ENCODE data around the gene C11orf24.

Gene C11orf24

DNA sequence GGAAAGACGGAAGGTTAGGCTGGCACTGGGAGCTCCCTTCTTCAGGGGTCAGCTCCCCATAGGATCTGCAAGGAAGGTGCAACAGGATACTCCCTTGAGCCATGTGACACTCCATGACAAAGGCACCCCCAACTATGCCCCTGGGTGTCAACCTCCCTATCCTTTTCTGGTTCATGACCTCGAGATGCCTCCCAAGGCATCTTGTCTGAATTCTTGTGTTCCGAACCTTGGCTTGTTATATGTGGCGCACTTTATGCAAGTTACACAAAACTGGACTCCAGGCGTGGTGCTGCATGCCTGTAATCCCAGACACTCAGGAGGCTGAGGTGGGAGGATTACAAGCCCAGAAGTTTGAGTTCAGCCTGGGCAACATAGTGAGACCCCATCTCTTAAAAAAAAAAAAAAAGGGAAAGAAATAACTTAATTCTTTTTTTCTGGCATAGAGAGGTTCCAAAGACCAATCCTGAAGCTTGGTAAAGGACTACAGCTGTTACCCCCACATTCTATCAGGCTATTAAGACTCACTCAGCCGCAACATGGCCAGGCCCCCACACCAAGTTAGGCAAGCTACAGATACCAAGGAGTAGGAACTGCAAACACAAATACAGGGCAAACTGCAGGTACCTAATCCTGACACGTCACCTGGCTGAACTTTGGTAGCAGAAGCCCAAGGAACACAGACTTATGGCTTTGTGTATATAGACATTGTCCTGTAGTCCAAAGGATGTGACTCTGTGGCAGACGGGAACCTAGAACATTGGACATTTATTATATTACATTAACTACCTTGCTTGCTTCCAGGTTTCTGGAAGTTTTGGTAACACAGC is 1.4 kb downstream of the C11orf24 start:
- DNase-seq, result no peak

DNA sequence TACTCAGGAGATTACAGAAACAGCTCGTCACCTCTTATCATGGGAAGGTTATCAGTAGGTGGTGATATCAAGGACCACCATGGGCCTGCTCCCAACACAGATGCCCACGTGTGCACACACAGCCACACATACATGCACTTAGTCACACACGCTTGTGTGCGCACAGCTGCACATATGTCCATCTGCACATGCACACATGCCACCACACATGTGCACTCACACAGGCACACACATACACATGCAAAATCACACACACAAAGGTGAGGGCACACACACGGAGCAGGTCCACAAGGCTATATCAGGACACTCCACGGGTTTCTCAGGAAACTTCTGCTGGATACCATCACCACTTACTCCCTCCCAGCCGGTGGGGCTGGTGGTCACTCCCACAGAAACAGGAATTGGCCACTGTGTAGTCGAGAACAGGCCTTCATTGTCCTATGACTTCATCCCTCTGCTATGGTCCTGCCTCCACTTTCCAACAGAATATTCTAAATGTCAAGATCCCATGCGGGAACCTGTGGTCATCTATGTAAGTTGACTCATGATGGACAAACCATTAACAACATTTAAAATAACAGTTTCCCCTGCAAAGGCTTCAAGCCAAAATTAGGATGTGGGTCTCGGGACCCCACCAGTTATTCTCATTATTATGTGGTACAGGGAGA is 2.2 kb downstream of the C11orf24 start:
- DNase-seq, result peak; percentile 69

DNA sequence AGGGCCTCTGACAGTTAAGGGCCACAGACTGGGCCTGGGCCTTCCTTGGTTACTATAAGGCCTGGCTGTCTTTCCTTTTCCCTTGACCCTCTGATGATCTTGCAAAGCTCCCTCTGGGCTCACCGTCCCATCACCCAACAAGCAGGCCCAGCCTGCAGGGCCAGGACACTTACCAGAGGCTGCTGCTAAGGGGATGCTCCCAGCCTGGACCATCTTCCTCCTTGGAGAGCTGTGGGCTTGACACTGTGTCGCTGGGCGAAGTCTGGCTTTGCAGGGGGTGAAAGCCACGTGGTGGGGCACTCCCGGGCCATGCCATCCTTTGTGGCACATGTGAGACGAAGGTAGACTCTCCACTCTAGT is 3.9 kb downstream of the C11orf24 start:
- DNase-seq, result no peak

DNA sequence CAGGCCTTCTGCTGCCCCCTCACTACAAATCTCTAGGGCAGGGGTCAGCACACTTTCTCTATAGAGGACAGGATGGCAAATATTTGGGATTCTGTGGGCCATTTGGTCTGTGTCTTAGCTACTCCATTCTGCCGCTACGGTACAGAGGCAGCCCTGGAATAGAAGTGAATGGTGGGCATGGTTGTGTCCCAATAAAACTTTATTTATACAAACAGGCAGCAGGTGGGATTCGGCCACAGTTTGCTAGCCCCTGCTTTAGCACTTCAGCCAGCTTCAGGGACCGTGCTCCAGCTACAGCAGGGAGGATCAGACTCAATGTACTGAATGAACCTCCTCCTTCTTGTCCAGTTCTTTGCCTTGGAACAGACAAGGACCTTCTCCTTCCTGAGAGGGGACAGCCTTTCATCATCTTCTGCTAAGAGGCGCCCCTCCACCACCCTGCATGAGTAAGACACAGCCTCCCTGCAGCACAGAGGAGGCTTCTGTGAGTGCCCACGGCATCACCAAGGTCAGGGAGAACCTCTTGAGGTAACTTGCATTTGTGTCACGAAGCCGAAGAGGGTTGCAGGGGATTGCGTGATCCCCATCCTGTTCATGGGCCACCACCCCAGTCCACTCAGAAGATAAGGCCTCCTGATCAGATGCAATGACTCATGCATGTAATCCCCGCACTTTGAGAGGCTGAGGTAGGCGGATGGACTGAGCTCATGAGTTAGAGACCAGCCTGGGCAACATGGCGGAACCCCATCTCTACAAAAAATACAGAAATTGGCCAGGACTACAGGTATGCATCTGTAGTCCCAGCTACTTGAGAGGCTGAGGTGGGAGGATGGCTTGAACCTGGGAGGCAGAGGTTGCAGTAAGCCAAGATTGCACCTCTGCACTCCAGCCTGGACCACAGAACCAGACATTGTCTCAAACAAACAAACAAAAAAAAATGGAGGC is 4.6 kb downstream of the C11orf24 start:
- DNase-seq, result no peak

DNA sequence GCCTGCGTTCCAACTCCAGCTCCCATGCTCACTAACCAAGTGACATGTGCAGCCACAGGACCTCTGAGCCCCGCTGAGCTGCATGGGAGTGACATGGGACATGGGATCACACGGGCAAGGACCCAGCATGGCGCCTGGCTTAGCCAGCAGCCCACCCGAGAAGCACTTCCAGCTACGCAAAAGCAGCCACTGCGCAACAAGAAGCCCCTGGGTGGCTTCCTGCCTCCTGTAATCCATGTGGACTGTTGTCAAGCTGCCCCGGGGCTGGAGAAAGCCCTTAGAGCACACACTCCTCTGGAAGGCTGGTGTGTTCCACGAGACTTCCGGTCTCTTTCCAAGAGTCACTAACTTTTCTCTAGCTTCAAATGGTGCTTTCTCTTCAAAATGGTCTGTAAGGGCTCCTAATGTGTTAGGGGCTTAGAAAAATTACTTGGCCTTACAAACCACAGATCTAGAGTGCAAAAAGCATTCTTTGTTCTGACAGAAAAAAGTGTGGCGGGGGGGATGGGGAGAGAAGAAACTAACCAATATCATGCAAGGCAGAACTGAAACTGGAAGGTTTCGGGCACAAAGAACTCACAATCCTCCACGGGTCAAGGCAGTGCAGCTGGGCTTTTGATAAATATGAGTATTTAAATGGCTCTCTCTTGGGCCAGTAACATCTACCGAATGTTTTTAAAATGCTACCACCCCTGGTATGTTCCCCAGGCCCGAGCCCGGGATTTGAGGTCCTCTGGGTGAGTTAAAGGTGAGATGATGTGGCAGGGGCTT is 5.5 kb downstream of the C11orf24 start:
- no peak for DNase-seq

DNA sequence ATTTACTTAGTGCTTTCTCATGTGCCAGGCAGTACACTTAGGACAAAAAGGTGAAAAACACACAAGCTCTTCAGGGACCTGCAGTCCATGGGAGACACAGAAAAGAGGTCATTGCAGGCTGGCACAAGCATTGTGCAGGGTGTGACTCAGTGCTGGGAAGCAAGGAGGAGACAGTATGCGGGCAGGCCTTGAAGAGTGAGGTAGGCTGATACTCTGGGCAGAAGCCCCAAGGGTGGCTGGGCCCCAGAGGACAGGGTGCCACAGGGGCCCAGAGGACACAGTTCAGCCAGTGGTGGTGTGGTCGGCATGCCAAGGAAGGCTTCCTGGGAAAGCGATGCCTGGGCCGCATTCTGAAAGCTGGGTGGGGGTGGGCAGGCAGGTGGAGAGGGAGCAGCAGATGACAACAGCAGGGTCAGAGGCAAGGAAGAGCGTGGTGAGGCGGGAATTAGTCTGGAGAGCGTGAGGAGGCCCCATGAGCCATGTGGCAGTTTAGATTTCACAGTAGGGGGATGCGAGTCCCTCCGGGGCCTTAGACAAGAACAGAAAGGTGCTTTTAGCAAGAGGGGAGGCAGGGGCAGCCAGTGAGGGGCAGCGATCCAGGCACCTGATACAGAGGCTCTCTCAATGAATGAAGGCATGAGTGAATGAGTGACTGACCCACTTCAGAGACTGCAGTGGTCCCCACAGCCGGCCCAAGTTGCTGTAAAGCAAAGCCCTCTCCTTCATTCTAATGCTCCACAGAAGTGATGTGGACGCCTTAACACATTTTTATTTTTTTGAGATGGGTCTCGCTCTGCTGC is 6.8 kb downstream of the C11orf24 start:
- no peak for DNase-seq

DNA sequence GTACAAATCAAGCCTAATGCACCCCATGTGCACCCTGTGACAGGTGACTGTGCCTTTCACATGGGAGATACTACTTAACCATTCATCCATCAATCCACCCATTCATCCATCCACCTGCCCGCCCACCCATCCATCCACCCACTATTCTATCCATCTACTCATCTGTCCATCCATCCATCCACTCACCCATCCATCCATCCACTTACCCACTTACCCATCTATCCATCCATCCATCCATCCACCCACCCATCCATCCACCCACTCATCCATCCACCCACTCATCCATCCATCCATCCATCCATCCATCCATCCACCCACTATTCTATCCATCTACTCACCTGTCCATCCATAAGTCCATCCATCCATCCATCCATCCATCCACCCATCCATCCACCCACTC is 7.5 kb downstream of the C11orf24 start:
- DNase-seq, result no peak

DNA sequence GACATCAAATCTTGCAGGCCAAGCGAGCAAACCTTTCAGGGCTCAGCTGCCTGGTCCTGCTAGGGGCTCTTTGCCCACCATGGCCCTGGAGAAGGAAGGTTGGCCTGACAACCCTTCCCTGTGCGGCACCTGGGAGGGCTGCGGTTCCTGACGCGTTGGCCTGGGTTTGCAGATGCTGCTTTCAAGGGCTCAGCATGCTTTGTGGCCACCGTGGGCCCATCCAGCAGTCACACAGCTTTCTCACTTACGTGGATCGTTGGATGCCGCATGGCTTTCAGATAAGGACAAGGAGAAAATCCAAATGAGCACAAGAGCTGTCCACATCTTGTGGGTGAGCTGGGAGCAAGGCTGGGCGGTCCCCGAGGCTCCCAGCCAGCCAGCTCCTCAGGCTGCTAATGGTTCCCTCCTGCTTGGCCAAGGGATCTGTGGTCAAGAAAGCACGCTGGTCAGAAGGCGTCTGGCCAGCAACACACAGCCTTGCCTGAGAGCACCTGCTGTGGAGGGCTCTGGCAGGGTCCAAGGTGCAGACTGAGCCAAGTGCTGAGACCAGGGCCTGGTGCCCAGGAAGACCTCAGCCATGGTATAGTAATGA is 8.2 kb downstream of the C11orf24 start:
- no peak for DNase-seq

DNA sequence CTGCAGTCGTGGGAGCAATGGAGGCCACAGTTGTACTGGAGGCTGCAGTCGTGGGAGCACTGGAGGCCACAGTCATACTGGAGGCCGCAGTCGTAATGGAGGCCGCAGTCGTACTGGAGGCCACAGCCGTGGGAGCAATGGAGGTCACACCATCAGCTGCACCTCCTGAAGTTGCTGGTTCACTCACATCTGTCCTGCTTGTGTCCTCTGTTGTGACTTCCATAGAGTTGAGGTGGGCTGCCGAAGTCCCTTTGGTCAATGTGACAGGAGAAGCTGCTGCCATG is 9.3 kb downstream of the C11orf24 start:
- DNase-seq, result no peak

DNA sequence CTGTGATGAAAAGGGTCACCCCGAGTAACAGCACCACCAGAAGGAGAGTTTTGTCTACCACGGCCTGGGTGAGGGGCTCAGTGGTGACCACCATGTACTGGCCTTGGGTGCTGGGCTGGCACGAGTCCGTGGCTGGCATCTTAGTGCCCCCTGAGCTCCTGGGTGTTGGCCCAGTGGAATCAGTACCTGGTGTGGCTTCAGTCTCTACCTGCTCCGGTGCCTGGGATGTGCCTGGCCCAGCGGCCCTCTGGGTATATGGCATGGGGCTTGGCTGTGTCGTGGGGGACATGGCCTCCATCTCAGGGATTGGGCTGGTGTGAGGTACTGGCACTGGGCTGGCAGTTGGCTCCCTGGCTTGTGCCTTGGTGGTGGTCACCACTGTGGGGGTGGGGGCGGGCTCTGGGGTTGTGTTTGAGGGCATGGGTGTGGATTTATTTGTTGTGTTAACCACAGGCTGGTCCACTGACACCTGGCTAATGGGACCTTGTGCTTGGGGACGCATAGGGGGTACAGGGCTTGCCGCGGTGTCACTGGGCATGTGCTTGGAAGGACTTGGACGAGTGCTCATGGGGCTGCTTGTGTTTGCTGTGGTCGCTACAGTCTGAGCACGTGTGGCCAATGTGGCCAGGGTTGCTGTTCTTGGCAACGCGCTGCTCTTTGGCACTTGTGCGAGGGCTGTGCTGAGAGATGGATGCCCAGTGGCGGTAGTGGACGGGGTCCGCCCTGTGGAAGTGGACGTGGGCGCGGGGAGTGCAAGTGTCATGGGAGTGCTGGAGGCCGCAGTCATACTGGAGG is 9.8 kb downstream of the C11orf24 start:
- DNase-seq, result no peak

DNA sequence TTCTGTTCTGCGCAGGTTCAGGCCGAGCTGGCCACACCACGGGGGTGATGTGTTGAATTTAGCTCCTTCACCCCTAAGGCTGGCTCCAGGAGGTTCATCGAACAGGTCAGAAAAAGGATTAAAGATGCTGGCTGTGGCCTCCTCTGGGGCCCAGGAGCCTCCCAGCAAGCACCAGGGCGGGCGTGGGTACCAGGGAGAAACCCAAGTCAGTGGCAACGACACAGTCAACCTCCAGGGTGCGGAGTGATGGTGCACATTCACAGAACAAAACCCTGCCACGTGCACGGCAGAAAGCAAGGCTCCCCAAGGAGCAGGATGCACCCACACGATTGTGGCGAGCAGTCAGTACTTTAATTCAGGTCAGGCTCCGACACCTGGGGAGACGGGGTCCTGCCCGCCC is 10.8 kb downstream of the C11orf24 start:
- no peak for DNase-seq

DNA sequence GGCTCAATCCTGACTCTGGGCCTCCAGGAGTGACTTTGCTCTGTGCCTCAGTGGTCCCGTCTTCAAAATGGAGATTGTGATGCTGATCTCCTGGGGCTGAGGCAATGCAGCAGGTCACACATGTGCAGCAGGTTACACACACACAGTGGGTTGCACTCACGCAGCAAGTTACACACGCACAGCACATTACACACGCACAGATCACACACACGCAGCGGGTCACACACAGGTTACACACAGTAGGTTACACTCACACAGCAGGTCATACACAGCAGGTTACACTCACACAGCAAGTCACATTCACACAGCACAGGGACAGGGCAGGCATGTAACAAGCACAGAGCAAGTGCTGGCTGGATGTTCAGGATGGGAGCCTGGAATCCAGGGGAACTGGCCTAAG is 11.3 kb downstream of the C11orf24 start:
- DNase-seq, result no peak

DNA sequence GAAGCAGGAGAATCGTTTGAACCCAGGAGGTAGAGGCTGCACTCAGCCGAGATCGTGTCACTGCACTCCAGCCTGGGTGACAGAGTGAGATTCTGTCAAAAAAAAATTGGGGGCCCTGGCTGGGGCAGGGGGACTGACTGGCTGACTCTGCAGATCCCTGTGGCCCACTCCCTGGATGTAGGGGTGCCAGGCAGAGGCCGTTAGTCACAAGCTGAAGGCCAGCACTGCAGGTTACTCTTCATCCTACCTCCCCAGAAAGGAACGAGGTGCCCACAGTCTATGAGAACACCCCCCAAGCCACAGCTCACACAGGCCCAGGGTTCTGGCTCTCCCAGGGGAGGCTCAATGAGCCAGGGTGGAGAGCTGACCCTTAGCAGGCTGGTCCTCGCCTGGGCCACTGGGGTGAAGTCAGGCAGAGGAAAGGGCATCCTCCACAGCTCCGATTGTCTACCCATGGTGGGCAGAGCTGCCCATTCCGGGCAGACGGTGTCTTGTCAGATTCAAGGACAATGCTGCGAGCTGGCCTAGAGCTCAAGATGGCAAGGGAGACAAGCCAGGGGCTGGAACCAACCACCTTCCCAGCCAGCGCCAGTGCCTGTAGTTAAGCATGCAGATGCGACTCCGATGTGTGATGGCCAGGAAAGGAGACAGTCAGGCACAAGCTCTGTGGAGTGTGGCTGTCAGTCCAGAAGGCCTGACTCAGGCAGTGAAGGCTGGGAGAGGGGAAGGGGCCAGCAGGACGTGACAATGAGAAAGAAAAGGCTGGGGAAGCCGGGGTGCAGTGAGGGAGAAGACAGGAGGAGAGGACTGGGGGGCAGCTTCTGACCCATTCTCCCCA is 12.4 kb downstream of the C11orf24 start:
- DNase-seq, result no peak

DNA sequence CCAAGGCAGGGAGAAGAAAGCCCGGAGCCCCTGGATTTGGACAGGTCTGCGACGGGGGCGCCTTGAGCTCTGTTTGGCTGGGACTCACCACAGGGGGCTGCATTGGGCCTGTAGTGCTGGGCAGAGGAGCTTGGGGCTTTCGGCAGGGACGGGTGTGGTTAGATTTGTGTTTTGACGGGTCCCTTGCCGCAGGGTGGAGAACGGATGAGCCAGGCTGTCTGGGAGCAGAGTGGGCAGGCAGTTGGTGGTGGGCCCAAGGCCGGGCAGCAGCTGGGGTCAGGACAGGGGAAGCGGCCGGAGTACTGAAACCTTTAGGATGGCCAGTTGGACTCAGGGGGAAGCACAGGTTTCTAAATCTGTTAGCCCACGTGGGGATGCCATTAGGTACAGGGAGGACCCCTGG is 13.4 kb downstream of the C11orf24 start:
- DNase-seq, result no peak

DNA sequence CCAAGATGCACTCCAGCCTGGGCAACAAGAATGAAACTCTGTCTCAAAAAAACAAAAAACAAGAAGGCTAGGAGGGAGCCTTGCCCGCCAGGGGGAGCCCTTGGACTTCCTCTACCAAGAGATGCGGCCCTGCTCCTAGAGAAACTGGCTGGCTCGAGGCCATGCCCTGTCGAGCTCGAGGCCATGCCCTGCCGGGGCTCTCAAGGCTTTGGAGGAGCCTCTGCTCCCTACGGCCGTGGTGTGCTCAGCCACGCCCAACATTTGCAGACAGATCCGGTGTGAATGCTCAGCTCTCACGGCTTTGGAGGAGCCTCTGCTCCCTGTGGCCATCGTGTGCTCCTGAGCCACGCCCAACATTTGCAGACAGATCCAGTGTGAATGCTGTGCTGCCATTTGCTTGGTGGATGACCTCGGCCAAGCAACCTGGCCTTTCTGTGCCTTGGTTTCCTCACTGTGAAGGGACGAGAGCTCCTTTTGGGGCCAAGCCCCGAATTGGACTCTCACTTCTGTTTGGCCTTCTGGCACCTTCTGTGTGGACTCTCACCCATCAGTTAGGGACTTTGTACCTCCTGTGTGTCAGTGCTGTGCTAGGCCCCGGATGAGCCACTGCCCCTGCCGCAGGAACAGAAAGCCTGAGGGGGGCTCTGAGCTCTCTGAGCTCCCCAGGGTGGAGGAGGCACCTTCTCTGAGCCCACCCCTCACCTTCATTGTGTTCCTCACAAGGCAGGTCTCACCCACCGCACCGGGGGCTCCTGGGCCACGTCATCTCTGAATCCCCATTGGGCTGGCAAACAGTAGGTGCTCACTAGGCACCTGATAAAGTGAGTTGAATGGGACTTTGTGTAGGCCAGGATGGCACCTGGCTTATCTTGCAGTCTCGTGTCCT is 14.1 kb downstream of the C11orf24 start:
- peak; percentile 94 for DNase-seq

DNA sequence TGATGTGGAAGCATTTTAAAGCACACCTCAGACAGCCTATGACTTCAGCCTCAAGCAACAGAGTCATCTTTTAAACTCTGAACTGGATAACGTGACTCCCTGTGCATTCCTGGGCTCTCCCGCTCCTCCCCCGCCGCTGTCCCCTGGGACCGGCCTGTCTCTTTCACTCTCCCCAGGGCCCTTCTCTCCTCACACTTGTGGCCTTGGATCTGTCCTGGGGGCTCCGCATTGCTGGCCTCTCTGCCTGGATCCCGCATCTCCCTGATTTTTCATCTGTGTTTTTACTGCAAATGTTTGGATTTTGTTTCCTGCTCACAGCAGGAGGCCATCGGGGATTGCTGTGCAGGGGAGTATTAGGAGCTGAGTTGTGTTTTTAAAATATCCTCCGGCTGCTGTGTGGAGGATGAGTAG is 15.4 kb downstream of the C11orf24 start:
- peak; percentile 92 for DNase-seq

DNA sequence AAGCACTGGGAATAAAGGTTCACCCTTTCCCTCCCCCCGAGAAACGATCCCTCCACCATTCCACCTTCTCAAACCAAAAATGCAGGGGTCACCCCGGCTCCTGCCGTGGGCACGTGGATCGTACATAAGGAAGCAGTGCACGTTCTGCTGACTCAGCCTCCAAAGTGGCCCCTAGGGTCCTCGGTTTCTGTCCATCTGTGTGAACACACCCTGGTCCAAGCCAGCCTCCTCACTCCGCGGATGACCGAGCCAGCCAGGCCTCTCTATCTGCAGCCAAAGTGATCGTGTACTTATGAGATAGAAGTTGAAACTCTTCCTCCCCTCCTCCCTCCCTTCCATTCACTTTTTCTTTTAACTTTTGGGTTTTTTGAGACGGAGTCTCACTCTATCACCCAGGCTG is 16.2 kb downstream of the C11orf24 start:
- peak; percentile 25 for DNase-seq

DNA sequence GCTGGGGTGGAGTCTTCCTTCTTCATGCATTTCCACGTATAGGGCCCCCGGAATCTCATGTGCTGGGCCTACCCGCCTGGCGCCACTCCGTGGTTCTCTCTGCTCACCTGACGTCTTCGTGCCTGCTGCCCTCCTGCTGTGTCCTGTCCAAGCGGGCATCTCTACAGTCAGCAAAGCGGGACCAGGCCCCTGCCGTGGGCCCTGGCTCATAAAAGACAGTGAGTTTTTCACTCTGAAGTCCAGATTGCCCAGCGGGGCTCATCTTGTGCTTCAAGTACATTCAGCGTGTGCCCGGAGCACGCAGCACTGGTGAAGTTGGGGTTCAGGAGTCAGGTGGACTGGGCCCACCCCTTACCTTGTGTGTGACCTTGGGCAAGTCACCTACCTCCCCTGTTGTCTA is 17.4 kb downstream of the C11orf24 start:
- no peak for DNase-seq

DNA sequence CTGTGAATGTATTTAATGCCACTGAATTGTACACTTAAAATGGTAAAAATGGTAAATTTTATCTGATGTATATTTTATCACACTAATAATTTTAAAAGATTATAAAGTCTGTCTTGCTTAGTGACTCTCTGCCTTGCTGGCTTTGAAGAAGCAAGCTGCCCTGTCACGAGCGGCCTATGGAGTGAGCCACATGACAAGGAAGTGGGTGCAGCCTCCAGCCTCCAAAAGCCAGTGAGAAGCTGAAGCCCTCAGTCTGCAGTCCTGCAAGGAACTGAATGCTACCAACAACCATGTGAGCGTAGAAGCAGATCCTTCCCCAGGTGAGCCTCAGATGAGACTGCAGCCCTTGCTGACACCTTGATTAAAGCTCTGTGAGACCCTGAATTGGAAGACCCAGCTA is 20.0 kb downstream of the C11orf24 start:
- no peak for DNase-seq
